Peyer's patch (tissue), 4 donors: ENCODE data around the gene DEAF1. TPM values are rescaled to one million over a fixed set of nuclear protein-coding genes. Genes with fewer than 3 reads are reported as not detected.
"Not testable (repeated sequence)": the region's sequence is repeated elsewhere in the genome, so short reads cannot be mapped to it uniquely, and the experiment has no call there.

Experiments used
- DNase-seq, 3 donors: peaks; one replicate each; pipeline ENCODE4 v3.0.0-alpha.2; 2017 to 2019
- H3K27ac ChIP-seq, 4 donors: fragments of 200-600 bp; sonication (generic); one replicate each; pipeline ENCODE4 v1.5.1; 2016 to 2019
- H3K27me3 ChIP-seq, 2 donors: fragments of 200-600 bp; sonication (generic); one replicate each; pipeline ENCODE4 v1.5.1; 2019
- H3K36me3 ChIP-seq, 3 donors: fragments of 200-600 bp; sonication (generic); one replicate each; pipeline ENCODE4 v1.5.1; 2016 to 2019
- H3K4me1 ChIP-seq, 4 donors: fragments of 200-600 bp; sonication (generic); one replicate each; pipeline ENCODE4 v1.5.1; 2016 to 2019
- H3K4me3 ChIP-seq, 4 donors: fragments of 200-600 bp; sonication (generic); 1 replicate in 3 of 4; 2 replicates in 1 of 4; pipeline ENCODE4 v1.5.1; 2016 to 2019; ENCODE audit warnings: mild to moderate bottlenecking in 1 of 4
- H3K9me3 ChIP-seq, 4 donors: fragments of 200-600 bp; sonication (generic); one replicate each; pipeline ENCODE4 v1.5.1; 2016 to 2019; ENCODE audit warnings: mild to moderate bottlenecking in 1 of 4
- CTCF ChIP-seq, 6 experiments: fragments of 450-650 bp in 4 of 6; fragments of 200-600 bp in 2 of 6; sonication (generic) in 1 of 6; IDR thresholded peaks; one replicate each; pipeline ENCODE4 v1.5.1; 2017 to 2019; ENCODE audit warnings: antibody characterized with exemption in 6 of 6, mild to moderate bottlenecking in 3 of 6, moderate library complexity in 1 of 6
- POLR2A ChIP-seq, 2 donors: fragments of 450-650 bp; IDR thresholded peaks; one replicate each; pipeline ENCODE4 v1.5.1; 2017; ENCODE audit warnings: antibody characterized with exemption in 2 of 2, mild to moderate bottlenecking in 2 of 2, moderate library complexity in 2 of 2
- total RNA-seq, 4 donors: library from RNA; depleted of rRNA; stranded (reverse); fragments of >200 nt; gene quantifications; one replicate each; pipeline ENCODE4 v1.1.0, GENCODE V29; 2016

Gene DEAF1
- total RNA-seq, 4 donors from 2014 or later, result 14.9 to 56.2 (median 47.0) TPM

GRCh38 chr11:656426-656825 is 38.6 kb downstream of the DEAF1 start:
- DNase-seq, result no peak
- peaks cover 0 to 53% (median 7%) of the 10 kb centered on the region in 4 donors for H3K4me1 ChIP-seq
- no peaks in the 10 kb centered on the region for H3K9me3 ChIP-seq
- TF ChIP-seq CTCF (IDR thresholded peaks at IDR 0.05) (no peak), POLR2A (IDR thresholded peaks at IDR 0.05) (no peak)
- peaks cover 0 to 24% (median 0%) of the 10 kb centered on the region in 3 donors for H3K36me3 ChIP-seq
- H3K4me3 ChIP-seq, result no peak overlapping the region
- no peaks in the 10 kb centered on the region for H3K27me3 ChIP-seq
- peak overlapping the region in 3 of 4 donors; percentile 47 to 84 (median 59) for H3K27ac ChIP-seq

- Histone ChIP-seq H3K27me3 (no peaks in the 10 kb centered on the region), H3K4me1 (peaks cover 0 to 53% (median 7%) of the 10 kb centered on the region in 4 donors), H3K9me3 (no peaks in the 10 kb centered on the region), H3K27ac (peak overlapping the region in 3 of 4 donors; percentile 51 to 90 (median 84)), H3K36me3 (peaks cover 0 to 29% (median 0%) of the 10 kb centered on the region in 3 donors), H3K4me3 (peak overlapping the region in 2 of 4 donors; percentile 5 to 30)
- peak in 2 of 3 donors; percentile 59 to 66 for DNase-seq
- TF ChIP-seq CTCF (IDR thresholded peaks at IDR 0.05) (no peak), POLR2A (IDR thresholded peaks at IDR 0.05) (no peak)
These were observed 39.8 kb downstream of the DEAF1 start for GRCh38 chr11:655036-655726.

GRCh38 chr11:654444-654843 is 40.6 kb downstream of the DEAF1 start:
- H3K27ac ChIP-seq, result peak overlapping the region in 3 of 4 donors; percentile 51 to 90 (median 84)
- peak in 2 of 3 donors; percentile 65 to 66 for DNase-seq
- H3K4me1 ChIP-seq, result peaks cover 0 to 48% (median 7%) of the 10 kb centered on the region in 4 donors
- H3K36me3 ChIP-seq, result peaks cover 0 to 24% (median 0%) of the 10 kb centered on the region in 3 donors
- not testable (repeated sequence) for H3K9me3 ChIP-seq, H3K27me3 ChIP-seq
- H3K4me3 ChIP-seq, result peak overlapping the region in 2 of 4 donors; percentile 5 to 30

GRCh38 chr11:653837-654236 is 41.2 kb downstream of the DEAF1 start:
- DNase-seq, result no peak
- Histone ChIP-seq H3K27ac (peak overlapping the region in 3 of 4 donors; percentile 32 to 84 (median 49)), H3K4me3 (no peak overlapping the region), H3K4me1 (peaks cover 0 to 42% (median 7%) of the 10 kb centered on the region in 4 donors), H3K36me3 (peaks cover 0 to 21% (median 0%) of the 10 kb centered on the region in 3 donors), H3K27me3 (no peaks in the 10 kb centered on the region), H3K9me3 (no peaks in the 10 kb centered on the region)
- TF ChIP-seq CTCF (IDR thresholded peaks at IDR 0.05), result no peak
- TF ChIP-seq POLR2A (IDR thresholded peaks at IDR 0.05), result no peak

- H3K9me3 ChIP-seq, H3K4me3 ChIP-seq, H3K27ac ChIP-seq, DNase-seq, H3K27me3 ChIP-seq: not testable (repeated sequence)
- Histone ChIP-seq H3K36me3 (peaks cover 0 to 21% (median 0%) of the 10 kb centered on the region in 3 donors), H3K4me1 (peaks cover 0 to 37% (median 7%) of the 10 kb centered on the region in 4 donors)
These were observed 41.9 kb downstream of the DEAF1 start for GRCh38 chr11:653136-653535.

GRCh38 chr11:650482-650881 is 44.5 kb downstream of the DEAF1 start:
- Histone ChIP-seq H3K4me1 (peaks cover 0 to 15% (median 0%) of the 10 kb centered on the region in 4 donors), H3K4me3 (no peak overlapping the region), H3K27ac (no peak overlapping the region), H3K36me3 (peaks cover 0 to 21% (median 0%) of the 10 kb centered on the region in 3 donors), H3K9me3 (no peaks in the 10 kb centered on the region), H3K27me3 (no peaks in the 10 kb centered on the region)
- no peak for TF ChIP-seq POLR2A (IDR thresholded peaks at IDR 0.05)
- DNase-seq, result no peak

- H3K9me3 ChIP-seq, H3K27me3 ChIP-seq, H3K27ac ChIP-seq, H3K4me1 ChIP-seq, DNase-seq, H3K4me3 ChIP-seq: not testable (repeated sequence)
- peaks cover 0 to 29% (median 0%) of the 10 kb centered on the region in 3 donors for H3K36me3 ChIP-seq
These were observed 47.3 kb downstream of the DEAF1 start for GRCh38 chr11:647672-648158.
